SK-N-MC (cell line): ENCODE data around the gene SMAD6.

Source experiments
- DNase-seq: peaks from one replicate; pipeline ENCODE4 v3.0.0-alpha.2; 2011; ENCODE audit warnings: low read depth, low spot score
- H3K27ac ChIP-seq: fragments of 200-600 bp; sonication (generic); 2 replicates; pipeline ENCODE4 v1.5.1; 2016; ENCODE audit warnings: mixed run types
- H3K36me3 ChIP-seq: fragments of 200-600 bp; sonication (generic); 2 replicates; pipeline ENCODE4 v1.6.1; 2017; ENCODE audit warnings: antibody characterized with exemption, low read length, mixed read lengths; ENCODE audit not compliant: insufficient read depth
- H3K4me3 ChIP-seq: fragments of 200-600 bp; sonication (generic); 2 replicates; pipeline ENCODE4 v1.5.1; 2016
- H3K9ac ChIP-seq: fragments of 200-600 bp; sonication (generic); 2 replicates; pipeline ENCODE4 v1.8.0; 2017; ENCODE audit warnings: mixed run types, mixed read lengths; ENCODE audit not compliant: insufficient read length
- H3K9me3 ChIP-seq: fragments of 200-600 bp; sonication (generic); 2 replicates; pipeline ENCODE4 v1.6.1; 2017; ENCODE audit warnings: low read depth, mild to moderate bottlenecking, antibody characterized with exemption, low read length, moderate library complexity, mixed read lengths
- EZH2 ChIP-seq: fragments of 200-600 bp; sonication (generic); IDR thresholded peaks from one replicate; pipeline ENCODE4 v1.6.1; 2017; ENCODE audit warnings: antibody characterized with exemption
- FOXP2 ChIP-seq: optimal IDR thresholded peaks from 2 replicates; pipeline ENCODE3; 2011; ENCODE audit warnings: mild to moderate bottlenecking, moderate library complexity; ENCODE audit not compliant: insufficient read depth; ENCODE audit errors: extremely low read length, control extremely low read depth
- POLR2AphosphoS5 ChIP-seq: IDR thresholded peaks from 2 replicates; pipeline ENCODE4 v1.6.1; 2012; ENCODE audit warnings: mild to moderate bottlenecking, low read depth, low read length, borderline replicate concordance

SMAD6 gene

GRCh38 chr15:66780973-66781718, 79.1 kb downstream of the SMAD6 start:
- DNase-seq, result no peak
- H3K36me3 ChIP-seq, result no peaks in the 10 kb centered on the region; the same call in 1 of the 2 replicates

GRCh38 chr15:66782785-66783184, 80.7 kb downstream of the SMAD6 start:
- H3K27ac ChIP-seq, result no peak overlapping the region
- H3K4me3 ChIP-seq, result no peak overlapping the region
- no peaks in the 10 kb centered on the region for H3K9me3 ChIP-seq
- H3K36me3 ChIP-seq, result no peaks in the 10 kb centered on the region; the same call in 1 of the 2 replicates
- DNase-seq, result no peak
- H3K9ac ChIP-seq, result no peak overlapping the region
- TF ChIP-seq POLR2AphosphoS5 (no peak), FOXP2 (no peak)

More at GRCh38 chr15:66780973-66781718, 79.1 kb downstream of the SMAD6 start:
- no peak overlapping the region for H3K9ac ChIP-seq
- H3K4me3 ChIP-seq, result no peak overlapping the region
- no peak overlapping the region for H3K27ac ChIP-seq
- H3K9me3 ChIP-seq, result no peaks in the 10 kb centered on the region
- TF ChIP-seq FOXP2, result no peak
- TF ChIP-seq POLR2AphosphoS5, result no peak
- TF ChIP-seq EZH2, result no peak

GRCh38 chr15:66783314-66783713, 81.3 kb downstream of the SMAD6 start:
- TF ChIP-seq FOXP2 (no peak), POLR2AphosphoS5 (no peak), EZH2 (no peak)
- H3K9ac ChIP-seq, result no peak overlapping the region
- DNase-seq, result no peak
- H3K36me3 ChIP-seq, result no peaks in the 10 kb centered on the region; the same call in 1 of the 2 replicates
- H3K27ac ChIP-seq, result no peak overlapping the region
- H3K4me3 ChIP-seq, result no peak overlapping the region
- no peaks in the 10 kb centered on the region for H3K9me3 ChIP-seq

- DNase-seq, result no peak
- H3K36me3 ChIP-seq, result no peaks in the 10 kb centered on the region; the same call in 1 of the 2 replicates
- no peaks in the 10 kb centered on the region for H3K9me3 ChIP-seq
- no peak overlapping the region for H3K27ac ChIP-seq
- H3K9ac ChIP-seq, result no peak overlapping the region
- no peak overlapping the region for H3K4me3 ChIP-seq
- TF ChIP-seq FOXP2, result no peak
- TF ChIP-seq EZH2, result no peak
- TF ChIP-seq POLR2AphosphoS5, result no peak
These were observed 81.7 kb downstream of the SMAD6 start for GRCh38 chr15:66783725-66784124.

- no peak for DNase-seq
- H3K4me3 ChIP-seq, result no peak overlapping the region
- no peak overlapping the region for H3K9ac ChIP-seq
- TF ChIP-seq POLR2AphosphoS5 (no peak), EZH2 (no peak), FOXP2 (no peak)
- no peaks in the 10 kb centered on the region; the same call in 1 of the 2 replicates for H3K36me3 ChIP-seq
- H3K9me3 ChIP-seq, result no peaks in the 10 kb centered on the region
- no peak overlapping the region for H3K27ac ChIP-seq
These were observed 82.1 kb downstream of the SMAD6 start for GRCh38 chr15:66784174-66784573.

GRCh38 chr15:66785637-66786036, 83.6 kb downstream of the SMAD6 start:
- Histone ChIP-seq H3K36me3 (no peaks in the 10 kb centered on the region; the same call in 1 of the 2 replicates), H3K27ac (peak overlapping the region; percentile 9; the same call in 1 of the 2 replicates), H3K9me3 (no peaks in the 10 kb centered on the region), H3K9ac (no peak overlapping the region), H3K4me3 (no peak overlapping the region)
- DNase-seq, result no peak
- TF ChIP-seq POLR2AphosphoS5, result no peak
- TF ChIP-seq EZH2, result no peak
- TF ChIP-seq FOXP2, result no peak

- Histone ChIP-seq H3K36me3 (no peaks in the 10 kb centered on the region; the same call in 1 of the 2 replicates), H3K4me3 (no peak overlapping the region), H3K9me3 (no peaks in the 10 kb centered on the region), H3K9ac (no peak overlapping the region), H3K27ac (no peak overlapping the region; the same call in 1 of the 2 replicates)
- no peak for DNase-seq
- no peak for TF ChIP-seq EZH2
- TF ChIP-seq FOXP2, result no peak
- no peak for TF ChIP-seq POLR2AphosphoS5
These were observed 84.2 kb downstream of the SMAD6 start for GRCh38 chr15:66786222-66786621.

GRCh38 chr15:66786708-66787488, 84.9 kb downstream of the SMAD6 start:
- Histone ChIP-seq H3K4me3 (no peak overlapping the region), H3K27ac (no peak overlapping the region), H3K9ac (no peak overlapping the region), H3K9me3 (no peaks in the 10 kb centered on the region), H3K36me3 (no peaks in the 10 kb centered on the region)
- no peak for DNase-seq
- TF ChIP-seq POLR2AphosphoS5 (no peak), EZH2 (no peak), FOXP2 (no peak)

GRCh38 chr15:66787489-66787871, 85.4 kb downstream of the SMAD6 start:
- Histone ChIP-seq H3K9ac (no peak overlapping the region), H3K9me3 (no peaks in the 10 kb centered on the region), H3K27ac (no peak overlapping the region), H3K4me3 (no peak overlapping the region), H3K36me3 (no peaks in the 10 kb centered on the region)
- DNase-seq, result no peak
- TF ChIP-seq FOXP2 (no peak), EZH2 (no peak), POLR2AphosphoS5 (no peak)
